Stimulated activated CD4-positive, alpha-beta T cell treated with anti-CD3 and anti-CD28 coated beads, Interleukin-2, amount 100 ng/mL, for 48 hours (primary cell): ENCODE measurements around the gene TAGAP.

Experiments used
- DNase-seq, 2 donors: peaks; one replicate each; pipeline ENCODE4 v3.0.0-alpha.2; 2020

TAGAP gene

GRCh38 chr6:159068904-159069578 is 24.2 kb upstream of the TAGAP start:
- DNase-seq, result no peak

- no peak for DNase-seq
Observed at GRCh38 chr6:159067334-159067733, 22.5 kb upstream of the TAGAP start.

GRCh38 chr6:159066483-159066882 is 21.7 kb upstream of the TAGAP start:
- no peak for DNase-seq

GRCh38 chr6:159065759-159066329 is 21.1 kb upstream of the TAGAP start:
- no peak for DNase-seq

GRCh38 chr6:159065091-159065490 is 20.3 kb upstream of the TAGAP start:
- DNase-seq, result no peak

GRCh38 chr6:159064477-159064876 is 19.7 kb upstream of the TAGAP start:
- DNase-seq, result no peak

- no peak for DNase-seq
Observed at GRCh38 chr6:159063549-159063948, 18.8 kb upstream of the TAGAP start.

GRCh38 chr6:159062976-159063375 is 18.2 kb upstream of the TAGAP start:
- no peak for DNase-seq

GRCh38 chr6:159062564-159062945 is 17.8 kb upstream of the TAGAP start:
- DNase-seq, result no peak

- DNase-seq, result no peak
Observed at GRCh38 chr6:159061805-159062563, 17.2 kb upstream of the TAGAP start.

- no peak for DNase-seq
Observed at GRCh38 chr6:159061146-159061545, 16.4 kb upstream of the TAGAP start.

GRCh38 chr6:159059885-159060506 is 15.2 kb upstream of the TAGAP start:
- DNase-seq, result no peak

- DNase-seq, result no peak
Observed at GRCh38 chr6:159059141-159059540, 14.3 kb upstream of the TAGAP start.

- DNase-seq, result no peak
Observed at GRCh38 chr6:159056899-159057298, 12.1 kb upstream of the TAGAP start.

- DNase-seq, result no peak
Observed at GRCh38 chr6:159056432-159056831, 11.6 kb upstream of the TAGAP start.

GRCh38 chr6:159056003-159056402 is 11.2 kb upstream of the TAGAP start:
- DNase-seq, result no peak

- DNase-seq, result no peak
Observed at GRCh38 chr6:159053781-159054398, 9.1 kb upstream of the TAGAP start.

GRCh38 chr6:159052720-159053119 is 7.9 kb upstream of the TAGAP start:
- DNase-seq, result no peak

GRCh38 chr6:159047891-159048685 is 3.3 kb upstream of the TAGAP start:
- no peak for DNase-seq

GRCh38 chr6:159045801-159046200 is 1.0 kb upstream of the TAGAP start:
- no peak for DNase-seq

- DNase-seq, result no peak
Observed at GRCh38 chr6:159043947-159044346, 844 bp downstream of the TAGAP start.

GRCh38 chr6:159043251-159043650 is 1.5 kb downstream of the TAGAP start:
- DNase-seq, result no peak

GRCh38 chr6:159042826-159043181 is 2.0 kb downstream of the TAGAP start:
- no peak for DNase-seq
